ENCODE results near the gene TEP1.

- no peak for TF ChIP-seq EZH2 (IDR thresholded peaks at IDR 0.05; ENCODE audit: low read depth, unreplicated experiment)
- TF ChIP-seq CTCF (conservative IDR thresholded peaks at IDR 0.05; ENCODE audit: low read depth in 2 of 2) = no peak
Observed at GRCh38 chr14:20412411-20412810, 890 bp downstream of the TEP1 start.
